Spleen (tissue), 11 donors: ENCODE data around the gene SERBP1. TPM values are rescaled to one million over a fixed set of nuclear protein-coding genes. Genes with fewer than 3 reads are reported as not detected.

Experiments used
- DNase-seq: peaks from one replicate; pipeline ENCODE4 v3.0.0-alpha.2; 2020
- H3K27ac ChIP-seq, 8 donors: fragments of 200-600 bp; sonication (generic) in 7 of 8; 1 replicate in 4 of 8; 2 replicates in 4 of 8; pipeline versions ENCODE4 v1.5.0 to v1.8.0; 2016 to 2021; ENCODE audit warnings: inconsistent platforms in 4 of 8, mild to moderate bottlenecking in 4 of 8, moderate library complexity in 1 of 8
- H3K27me3 ChIP-seq, 7 donors: fragments of 200-600 bp; sonication (generic) in 6 of 7; replicated peaks in 1 of 7; 1 replicate in 4 of 7; 2 replicates in 3 of 7; pipeline versions ENCODE4 v1.5.0 to v1.8.0; 2016 to 2021; ENCODE audit warnings: inconsistent platforms in 3 of 7, mild to moderate bottlenecking in 1 of 7
- H3K36me3 ChIP-seq, 6 donors: fragments of 200-600 bp; sonication (generic) in 5 of 6; 1 replicate in 4 of 6; 2 replicates in 2 of 6; pipeline versions ENCODE4 v1.5.0 to v1.8.0; 2016 to 2021; ENCODE audit warnings: inconsistent platforms in 2 of 6
- H3K4me1 ChIP-seq, 6 donors: fragments of 200-600 bp; sonication (generic) in 5 of 6; 1 replicate in 3 of 6; 2 replicates in 3 of 6; pipeline versions ENCODE4 v1.5.0 to v1.8.0; 2016 to 2021; ENCODE audit warnings: inconsistent platforms in 3 of 6
- H3K4me3 ChIP-seq, 8 donors: fragments of 200-600 bp; sonication (generic) in 7 of 8; 1 replicate in 4 of 8; 2 replicates in 4 of 8; pipeline versions ENCODE4 v1.5.0 to v1.8.0; 2016 to 2021; ENCODE audit warnings: inconsistent platforms in 4 of 8, mild to moderate bottlenecking in 4 of 8, moderate library complexity in 2 of 8
- H3K9me3 ChIP-seq, 8 donors: fragments of 200-600 bp; sonication (generic) in 7 of 8; 1 replicate in 4 of 8; 2 replicates in 4 of 8; pipeline versions ENCODE4 v1.5.0 to v1.8.0; 2016 to 2021; ENCODE audit warnings: inconsistent platforms in 4 of 8
- CTCF ChIP-seq, 11 experiments: fragments of 200-600 bp in 7 of 11; fragments of 450-650 bp in 4 of 11; sonication (generic) in 4 of 11; IDR thresholded peaks in 8 of 11; conservative IDR thresholded peaks in 3 of 11; 1 replicate in 7 of 11; 2 replicates in 4 of 11; pipeline versions ENCODE4 v1.4.0 to v1.8.0; 2016 to 2021; ENCODE audit warnings: antibody characterized with exemption in 11 of 11, inconsistent platforms in 4 of 11, mild to moderate bottlenecking in 1 of 11
- POLR2A ChIP-seq, 3 donors: fragments of 450-650 bp; IDR thresholded peaks; one replicate each; pipeline ENCODE4 v1.5.1; 2017; ENCODE audit warnings: antibody characterized with exemption in 3 of 3, mild to moderate bottlenecking in 1 of 3
- POLR2AphosphoS5 ChIP-seq, 3 donors: sonication (generic); formaldehyde crosslinking; IDR thresholded peaks; one replicate each; pipeline ENCODE4 v1.5.1; 2017; ENCODE audit warnings: antibody characterized with exemption in 3 of 3
- WGBS, 5 donors: extraction: QIAGEN DNeasy Blood & Tissue Kit in 3 of 5; methylation state at CpG; one replicate each; pipeline versions ENCODE4 v1.1.5 to v1.1.7; 2013 to 2018; 5-methylcytosine and 5-hydroxymethylcytosine counted together
- intact Hi-C: fragments of 100-400 bp; cut with DNase I; formaldehyde crosslinking; loops from one replicate; pipeline ENCODE4 v1.15.0; 2023; ENCODE audit warnings: low total_unique reads
- polyA plus RNA-seq, 3 donors: library from polyadenylated mRNA; stranded (reverse); fragments of 200-250 nt; gene quantifications; one replicate each; pipeline ENCODE4 v1.2.1, GENCODE V29; 2013
- total RNA-seq, 7 donors: library from RNA; depleted of rRNA in 3 of 7; stranded (reverse); fragments of >200 nt in 3 of 7; fragmentation: NEBNext Ultra II Directional in 4 of 7; extraction: Animal tissue kit (Norgen Biotek cat#: 25700) in 4 of 7; gene quantifications; one replicate each; pipeline versions ENCODE4 v1.1.0 to v1.2.1, GENCODE V29; 2016 to 2021
- donor health status: healthy with polysubstance abuse.
- donor health status: DM: no; HTN: no; CAD: no; lungs with moderate emphysema.
- donor health status: DM: no; HTN: no; CAD: no.
- donor health status: Bipolar disorder and iron deficiency.
- donor health status: healthy.
- donor health status: DM: no; HTN: no; CAD: no.
- donor health status: DM: yes; HTN: yes; CAD: no.

Gene SERBP1
- total and polyA plus RNA-seq, 10 donors = 82.9 to 200 (median 124) TPM

- DNase-seq = no peak
- H3K4me1 ChIP-seq = no peaks in the 10 kb centered on the region
- peaks cover 0 to 48% (median 2%) of the 10 kb centered on the region in 6 donors for H3K36me3 ChIP-seq
- no peak for TF ChIP-seq POLR2A (IDR thresholded peaks at IDR 0.05)
- no peak for TF ChIP-seq CTCF (IDR thresholded peaks at IDR 0.05 in 8 of 11, conservative IDR thresholded peaks at IDR 0.05 in 3 of 11)
- TF ChIP-seq POLR2AphosphoS5 (IDR thresholded peaks at IDR 0.05) = no peak
- intact Hi-C loops = no loop called here
- no peaks in the 10 kb centered on the region for H3K9me3 ChIP-seq
- H3K4me3 ChIP-seq = no peak overlapping the region
- H3K27ac ChIP-seq = no peak overlapping the region
- no peaks in the 10 kb centered on the region for H3K27me3 ChIP-seq
- 67 to 94% (median 92%) methylated on average over 3 of the region's 3 CpGs for WGBS, 5 donors
These were observed 36.5 kb downstream of the SERBP1 start for GRCh38 chr1:67393737-67394136.

GRCh38 chr1:67393240-67393639, 37.0 kb downstream of the SERBP1 start:
- no peaks in the 10 kb centered on the region for H3K4me1 ChIP-seq
- no peaks in the 10 kb centered on the region for H3K27me3 ChIP-seq
- peaks cover 0 to 48% (median 2%) of the 10 kb centered on the region in 6 donors for H3K36me3 ChIP-seq
- no peak overlapping the region for H3K27ac ChIP-seq
- DNase-seq = no peak
- TF ChIP-seq POLR2AphosphoS5 (IDR thresholded peaks at IDR 0.05) (no peak), CTCF (IDR thresholded peaks at IDR 0.05 in 8 of 11, conservative IDR thresholded peaks at IDR 0.05 in 3 of 11) (no peak), POLR2A (IDR thresholded peaks at IDR 0.05) (no peak)
- no peaks in the 10 kb centered on the region for H3K9me3 ChIP-seq
- intact Hi-C loops = no loop called here
- 85 to 91% (median 86%) methylated on average over 11 to 12 of the region's 12 CpGs for WGBS, 5 donors
- no peak overlapping the region for H3K4me3 ChIP-seq

GRCh38 chr1:67390041-67390887, 39.9 kb downstream of the SERBP1 start:
- WGBS, 5 donors = 89 to 99% (median 94%) methylated on average over 3 of the region's 3 CpGs
- no peak for DNase-seq
- intact Hi-C loops = no loop called here

More at GRCh38 chr1:67390041-67390887, 39.9 kb downstream of the SERBP1 start:
- Histone ChIP-seq H3K4me3 (no peak overlapping the region), H3K9me3 (peaks cover 0 to 6% (median 5%) of the 10 kb centered on the region in 8 donors), H3K36me3 (peaks cover 0 to 26% (median 2%) of the 10 kb centered on the region in 6 donors), H3K27ac (no peak overlapping the region), H3K27me3 (no peaks in the 10 kb centered on the region), H3K4me1 (no peaks in the 10 kb centered on the region)
- TF ChIP-seq POLR2A (IDR thresholded peaks at IDR 0.05) = no peak
- no peak for TF ChIP-seq POLR2AphosphoS5 (IDR thresholded peaks at IDR 0.05)
- TF ChIP-seq CTCF (IDR thresholded peaks at IDR 0.05 in 8 of 11, conservative IDR thresholded peaks at IDR 0.05 in 3 of 11) = no peak
